K562 (cell line): Measurements from ENCODE around the gene ZNF641. TPM values are rescaled to one million over a fixed set of nuclear protein-coding genes. Genes with fewer than 3 reads are reported as not detected.

Experiments used
- ATAC-seq: fragments of 200-7000 bp; cut with Tn5 transposase; 3 replicates; pipeline ENCODE4 v1.9.1; 2020; ENCODE audit warnings: moderate library complexity
- BruUV-seq: library from RNA; stranded (reverse); fragments of 400-500 nt; replicated peaks from 2 replicates; lab custom pipeline; 2021; lab: Mats Ljungman, UMichigan
- CTCF ChIA-PET: fragments of 300-600 bp; formaldehyde crosslinking; extraction: SDS; loops from one replicate; lab custom pipeline; 2021; ENCODE audit warnings: low intra/inter-chr PET ratio; lab: Yijun Ruan, JAX
- POLR2A ChIA-PET: fragments of 300-600, 350-650 bp; sonication (Branson Sonifier 250); formaldehyde crosslinking; extraction: SDS; loops from one replicate; lab custom pipeline; 2021; ENCODE audit warnings: antibody characterized with exemption, inconsistent platforms; lab: Yijun Ruan, JAX
- DNase-seq, 4 experiments: peaks; one replicate each; pipeline versions ENCODE4 v3.0.0 to v3.0.0-alpha.2; 2011 to 2018; ENCODE audit warnings: low spot score in 3 of 4, mixed read lengths in 3 of 4; ENCODE audit errors: extremely low read depth in 1 of 4
- FAIRE-seq: peaks from 2 replicates; lab custom pipeline; 2011; peaks lifted over from hg19 to GRCh38; lab: Jason Lieb, UNC
- H2AFZ ChIP-seq: 2 replicates; pipeline ENCODE4 v1.6.0; 2011; ENCODE audit warnings: low read depth, low read length, control low read depth, inconsistent platforms
- H3K27ac ChIP-seq: fragments of 200-600 bp; 3 replicates; pipeline ENCODE4 v1.8.0; 2011; ENCODE audit warnings: low read depth, mild to moderate bottlenecking, control low read depth, inconsistent platforms, low read length, moderate library complexity, mixed read lengths; ENCODE audit errors: extremely low read depth
- H3K27me3 ChIP-seq, 2 experiments: fragments of 300-600 bp in 1 of 2; 2 replicates in 1 of 2; 3 replicates in 1 of 2; pipeline versions ENCODE4 v1.6.0 to v1.8.0; 2011; ENCODE audit warnings: inconsistent platforms in 2 of 2, low read length in 2 of 2, mild to moderate bottlenecking in 1 of 2, mixed read lengths in 1 of 2, moderate library complexity in 1 of 2; ENCODE audit not compliant: control insufficient read depth in 2 of 2, insufficient read depth in 2 of 2
- H3K36me3 ChIP-seq: fragments of 300-600 bp; 3 replicates; pipeline ENCODE4 v1.8.0; 2011; ENCODE audit warnings: mild to moderate bottlenecking, low read length, inconsistent platforms; ENCODE audit not compliant: control insufficient read depth, insufficient read depth
- H3K4me1 ChIP-seq, 2 experiments: fragments of 200-600 bp in 1 of 2; replicated peaks in 1 of 2; 2 replicates in 1 of 2; 3 replicates in 1 of 2; pipeline versions ENCODE4 v1.5.1 to v1.8.0; 2011; ENCODE audit warnings: inconsistent platforms in 2 of 2, low read length in 2 of 2, mild to moderate bottlenecking in 1 of 2, mixed read lengths in 1 of 2, moderate library complexity in 1 of 2; ENCODE audit not compliant: control insufficient read depth in 2 of 2, insufficient read depth in 2 of 2
- H3K4me2 ChIP-seq: 2 replicates; pipeline ENCODE4 v1.6.1; 2011; ENCODE audit warnings: low read length, control low read depth, inconsistent platforms, mixed read lengths; ENCODE audit not compliant: insufficient read depth
- H3K4me3 ChIP-seq: fragments of 200-600 bp; sonication (generic), shearing (Covaris generic); 2 replicates; pipeline ENCODE4 v1.5.1; 2016; ENCODE audit warnings: control low read depth, inconsistent platforms
- H3K79me2 ChIP-seq: fragments of 200-600 bp; 3 replicates; pipeline ENCODE4 v1.8.0; 2011; ENCODE audit warnings: low read length, inconsistent platforms; ENCODE audit not compliant: control insufficient read depth, insufficient read depth
- H3K9ac ChIP-seq, 2 experiments: 2 replicates each; pipeline versions ENCODE4 v1.6.0 to v1.6.1; 2011; ENCODE audit warnings: low read depth in 2 of 2, low read length in 2 of 2, control low read depth in 1 of 2, inconsistent platforms in 1 of 2, mild to moderate bottlenecking in 1 of 2, mixed read lengths in 1 of 2; ENCODE audit not compliant: insufficient read depth in 1 of 2
- H3K9me1 ChIP-seq: one replicate; pipeline ENCODE4 v1.6.0; 2011; ENCODE audit warnings: inconsistent platforms, mild to moderate bottlenecking, low read length, moderate library complexity; ENCODE audit not compliant: control insufficient read depth, insufficient read depth
- H3K9me3 ChIP-seq: replicated peaks from 2 replicates; pipeline ENCODE4 v1.5.1; 2011; ENCODE audit warnings: low read depth, low read length, inconsistent platforms; ENCODE audit not compliant: control insufficient read depth, insufficient read depth
- H4K20me1 ChIP-seq: replicated peaks from 2 replicates; pipeline ENCODE4 v1.6.1; 2011; ENCODE audit warnings: low read length, inconsistent platforms, mixed read lengths; ENCODE audit not compliant: control insufficient read depth, insufficient read depth
- ETS1 ChIP-seq: conservative IDR thresholded peaks from 2 replicates; pipeline ENCODE4 v1.6.1; 2011; ENCODE audit warnings: low read depth, mild to moderate bottlenecking, low read length; ENCODE audit not compliant: control insufficient read depth
- GATAD2B ChIP-seq: fragments of 450-650 bp; IDR thresholded peaks from 2 replicates; pipeline ENCODE4 v1.6.1; 2017; ENCODE audit warnings: mild to moderate bottlenecking, borderline replicate concordance
- MXI1 ChIP-seq: IDR thresholded peaks from 2 replicates; pipeline ENCODE4 v1.6.1; 2011; ENCODE audit warnings: low read depth, mild to moderate bottlenecking, improper control_type of control experiment, low read length
- NCOA1 ChIP-seq: fragments of 450-650 bp; IDR thresholded peaks from 2 replicates; pipeline ENCODE4 v1.6.1; 2016; ENCODE audit warnings: low read depth
- RBBP5 ChIP-seq: fragments of 200-600 bp; sonication (generic); IDR thresholded peaks from 2 replicates; pipeline ENCODE4 v1.6.1; 2012; ENCODE audit warnings: borderline replicate concordance, mild to moderate bottlenecking, low read length, control low read depth, inconsistent platforms; ENCODE audit not compliant: insufficient read depth, poor library complexity, severe bottlenecking
- SIX5 ChIP-seq, 2 experiments: IDR thresholded peaks; 2 replicates each; pipeline ENCODE4 v1.6.1; 2011; ENCODE audit warnings: low read length in 2 of 2, borderline replicate concordance in 1 of 2, low read depth in 1 of 2, mild to moderate bottlenecking in 1 of 2, moderate library complexity in 1 of 2; ENCODE audit not compliant: insufficient read depth in 1 of 2
- SMARCE1 ChIP-seq: fragments of 450-650 bp; IDR thresholded peaks from 2 replicates; pipeline ENCODE4 v1.7.1; 2016; ENCODE audit warnings: mild to moderate bottlenecking
- TAF9B ChIP-seq: fragments of 450-650 bp; IDR thresholded peaks from 2 replicates; pipeline ENCODE4 v1.6.1; 2018; ENCODE audit warnings: mild to moderate bottlenecking; ENCODE audit not compliant: partially characterized antibody
- TFAP4 ChIP-seq: sonication (generic); formaldehyde crosslinking; IDR thresholded peaks from 2 replicates; pipeline ENCODE4 v1.8.0; 2022; ENCODE audit warnings: missing genetic modification reagents, mild to moderate bottlenecking, moderate library complexity, borderline replicate concordance
- ZBTB11 ChIP-seq, 3 experiments: fragments of 200-800 bp in 1 of 3; fragments of 250-450 bp in 1 of 3; fragments of 450-650 bp in 1 of 3; sonication (Bioruptor Pico) in 1 of 3; sonication (Bioruptor generic) in 1 of 3; formaldehyde crosslinking in 1 of 3; IDR thresholded peaks; 2 replicates each; pipeline versions ENCODE4 v1.6.1 to v1.8.0; 2016 to 2022; ENCODE audit warnings: mild to moderate bottlenecking in 2 of 3, missing genetic modification characterization in 2 of 3, missing compliant biosample characterization in 1 of 3, moderate library complexity in 1 of 3
- WGBS: fragments of 100-300 bp; shearing (Covaris generic); methylation state at CpG from one replicate; pipeline ENCODE4 v1.1.6; 2016; ENCODE audit warnings: low coverage, mixed read lengths; ENCODE audit not compliant: insufficient coverage; ENCODE audit errors: missing lambda C conversion rate; 5-methylcytosine and 5-hydroxymethylcytosine counted together
- in situ Hi-C: fragments of 300-500 bp; cut with MboI; formaldehyde crosslinking; loops from 4 replicates; pipeline ENCODE4 v1.15.0; 2018; ENCODE audit warnings: inconsistent platforms, mixed read lengths
- intact Hi-C: fragments of 100-400 bp; cut with micrococcal nuclease; formaldehyde crosslinking; loops from 2 replicates; pipeline ENCODE4 v1.14.2; 2022
- polyA plus RNA-seq, 8 experiments: library from polyadenylated mRNA; depleted of rRNA in 4 of 8; stranded (reverse) in 5 of 8; unstranded in 3 of 8; fragments of >200 nt; fragmentation: Nextera tagmentation in 2 of 8; fragmentation: Illumina TruSeq in 1 of 8; extraction: Ambion mirVana in 2 of 8; extraction: Trizol in 1 of 8; gene quantifications; 2 replicates each; pipeline versions ENCODE4 v1.2.1 to v1.2.3, GENCODE V29; 2011 to 2014; ENCODE audit warnings: inconsistent platforms in 1 of 8, missing spikeins in 1 of 8
- total RNA-seq, 7 experiments: library from RNA; depleted of rRNA in 6 of 7; stranded (reverse); fragments of >200 nt in 6 of 7; fragmentation: Illumina TruSeq in 2 of 7; extraction: Trizol in 2 of 7; gene quantifications; 2 replicates each; pipeline versions ENCODE4 v1.2.1 to v1.2.3, GENCODE V29; 2011 to 2021; ENCODE audit warnings: low replicate concordance in 1 of 7

Gene ZNF641
- total and polyA plus RNA-seq, 9 of the 15 experiments (the other 6 are each of a cell fraction or from before 2014, with no cell fraction given) = 2.5 to 15.6 (median 9.2) TPM

DNA sequence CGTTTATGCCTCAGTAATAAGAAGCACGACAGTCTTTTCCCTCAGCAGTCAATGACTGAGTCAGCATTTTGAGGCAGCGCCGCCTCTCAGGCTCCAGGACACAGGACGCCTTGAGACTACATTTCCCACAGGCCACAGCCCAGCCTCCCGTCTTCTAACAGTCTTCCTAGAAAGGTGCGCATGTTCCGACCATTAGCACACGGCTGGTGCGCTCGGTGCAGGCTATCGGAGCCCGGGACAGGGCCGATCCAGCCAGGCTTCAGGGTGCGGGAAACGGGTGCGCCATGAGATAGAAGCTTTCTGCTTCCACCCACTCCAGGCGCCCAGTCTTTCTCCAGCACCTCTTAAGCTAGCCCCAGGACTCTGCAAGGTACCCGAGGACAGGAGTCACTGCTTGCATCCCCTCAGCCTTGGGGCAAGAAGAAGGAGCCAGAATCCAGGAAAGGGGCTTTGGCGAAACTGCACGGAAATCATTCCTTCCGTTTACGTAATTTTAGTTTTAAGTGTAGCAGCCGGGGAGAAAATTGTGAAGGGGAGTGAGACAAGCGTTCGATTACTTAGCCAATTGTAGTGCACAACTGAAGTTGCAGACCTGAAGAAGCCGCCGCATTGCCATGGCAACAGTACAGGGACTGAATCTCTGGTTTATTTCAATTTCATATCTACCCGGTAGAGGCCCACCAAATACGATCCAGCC lies 54.0 kb downstream of the ZNF641 start:
- H3K36me3 ChIP-seq = no peaks in the 10 kb centered on the region
- no peaks in the 10 kb centered on the region for H3K9me3 ChIP-seq
- ChIA-PET POLR2A (no interaction called here), CTCF (no interaction called here)
- 15% methylated on average over 30 of the region's 30 CpGs for WGBS
- peak overlapping the region; percentile 39 for H3K4me3 ChIP-seq
- ATAC-seq (peak; percentile 100), FAIRE-seq (peak; percentile 93), DNase-seq (peak; percentile 58 to 94 (median 71))
- peak overlapping the region; percentile 93 for H2AFZ ChIP-seq
- H3K9me1 ChIP-seq = no peaks in the 10 kb centered on the region
- H3K9ac ChIP-seq = peak overlapping the region; percentile 54 to 90
- peaks cover 7 to 21% of the 10 kb centered on the region in 2 experiments for H3K4me1 ChIP-seq
- H3K79me2 ChIP-seq = no peaks in the 10 kb centered on the region
- in situ Hi-C loops (no loop called here), intact Hi-C loops (no loop called here)
- no peaks in the 10 kb centered on the region for H3K27me3 ChIP-seq
- TSS peak; percentile 93 for BruUV-seq
- peak overlapping the region; percentile 76 for H3K4me2 ChIP-seq
- no peaks in the 10 kb centered on the region for H4K20me1 ChIP-seq
- peak overlapping the region; percentile 33 for H3K27ac ChIP-seq
- 0 out of 2 replicates have a peak, but pooled peaks have one; percentile 6 for TF ChIP-seq SMARCE1
- TF ChIP-seq TFAP4 = peak; percentile 47; the same call in 1 of the 2 replicates
- TF ChIP-seq RBBP5 = no peak
- TF ChIP-seq MXI1 = no peak
- no peak for TF ChIP-seq NCOA1
- TF ChIP-seq SIX5 (IDR thresholded peaks at IDR 0.05; ENCODE audit: borderline replicate concordance in 1 of 2, insufficient read depth in 1 of 2, low read depth in 1 of 2, low read length in 2 of 2) = peak; percentile 50 to 53; a peak in 3 of 4 replicates
- peak; percentile 56; the same call in 1 of the 2 replicates for TF ChIP-seq ETS1
- TF ChIP-seq GATAD2B = no peak
- TF ChIP-seq ZBTB11 (CRISPR knock-in tag; IDR thresholded peaks at IDR 0.05) = peak in 1 of 3 experiments; percentile 65; a peak in 2 of 6 replicates
- peak; percentile 80 for TF ChIP-seq TAF9B
